ENCODE measurements around the gene NPDC1. TPM values are rescaled to one million over a fixed set of nuclear protein-coding genes. Genes with fewer than 3 reads are reported as not detected.
A peak's percentile ranks its signal among the peaks of the same experiment; 100 is the strongest.

The NPDC1 gene
- total RNA-seq, 1 donor from 2014 or later, result 90.8 TPM

DNA sequence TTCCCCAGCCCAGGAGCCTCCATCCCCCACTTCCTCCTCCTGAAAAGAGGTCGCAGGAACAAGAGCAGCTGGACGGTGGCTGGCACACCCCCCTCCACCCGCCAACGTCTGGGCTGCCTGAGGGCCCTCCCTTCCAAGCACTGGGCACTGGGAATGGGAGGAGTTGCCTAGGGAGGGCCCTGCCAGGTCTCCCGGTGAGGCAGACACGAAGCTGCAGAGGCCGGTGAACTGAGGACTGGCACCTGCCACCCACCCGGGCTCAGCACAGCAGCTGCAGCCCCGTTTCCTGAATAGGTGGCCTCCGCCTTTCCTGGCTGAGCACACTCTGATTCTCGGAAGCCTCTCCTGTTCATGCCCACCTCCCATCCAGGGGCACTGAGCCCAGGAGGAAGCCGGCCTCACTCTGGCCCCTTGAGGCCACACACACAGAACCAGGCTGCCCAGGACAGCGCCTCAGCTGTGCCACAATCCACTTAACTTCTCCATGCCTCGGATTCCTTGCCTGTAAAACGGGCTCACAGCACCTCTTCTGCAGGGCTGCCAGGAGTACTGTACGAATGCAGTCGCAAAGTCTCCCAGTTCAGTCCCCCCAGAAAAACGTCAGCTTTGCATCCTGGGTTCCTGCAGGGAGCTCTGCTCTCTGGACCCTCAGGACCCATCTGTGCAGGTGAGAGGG, 1.3 kb downstream of the NPDC1 start:
- Mint-ChIP-seq H3K36me3 (ENCODE audit: low read depth) (no peaks in the 10 kb centered on the region), H3K9me3 (ENCODE audit: low read depth) (no peaks in the 10 kb centered on the region), H3K27ac (ENCODE audit: unreplicated experiment) (no peak overlapping the region), H3K27me3 (ENCODE audit: low read depth) (peaks cover 3% of the 10 kb centered on the region), H3K4me1 (ENCODE audit: low read depth) (peaks cover 14% of the 10 kb centered on the region), H3K4me3 (ENCODE audit: unreplicated experiment) (peak overlapping the region; percentile 70)
- TF ChIP-seq, protein P1, sequence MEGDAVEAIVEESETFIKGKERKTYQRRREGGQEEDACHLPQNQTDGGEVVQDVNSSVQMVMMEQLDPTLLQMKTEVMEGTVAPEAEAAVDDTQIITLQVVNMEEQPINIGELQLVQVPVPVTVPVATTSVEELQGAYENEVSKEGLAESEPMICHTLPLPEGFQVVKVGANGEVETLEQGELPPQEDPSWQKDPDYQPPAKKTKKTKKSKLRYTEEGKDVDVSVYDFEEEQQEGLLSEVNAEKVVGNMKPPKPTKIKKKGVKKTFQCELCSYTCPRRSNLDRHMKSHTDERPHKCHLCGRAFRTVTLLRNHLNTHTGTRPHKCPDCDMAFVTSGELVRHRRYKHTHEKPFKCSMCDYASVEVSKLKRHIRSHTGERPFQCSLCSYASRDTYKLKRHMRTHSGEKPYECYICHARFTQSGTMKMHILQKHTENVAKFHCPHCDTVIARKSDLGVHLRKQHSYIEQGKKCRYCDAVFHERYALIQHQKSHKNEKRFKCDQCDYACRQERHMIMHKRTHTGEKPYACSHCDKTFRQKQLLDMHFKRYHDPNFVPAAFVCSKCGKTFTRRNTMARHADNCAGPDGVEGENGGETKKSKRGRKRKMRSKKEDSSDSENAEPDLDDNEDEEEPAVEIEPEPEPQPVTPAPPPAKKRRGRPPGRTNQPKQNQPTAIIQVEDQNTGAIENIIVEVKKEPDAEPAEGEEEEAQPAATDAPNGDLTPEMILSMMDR (IDR thresholded peaks at IDR 0.05), result no peak
- DNase-seq (ENCODE audit: low spot score), result no peak

DNA sequence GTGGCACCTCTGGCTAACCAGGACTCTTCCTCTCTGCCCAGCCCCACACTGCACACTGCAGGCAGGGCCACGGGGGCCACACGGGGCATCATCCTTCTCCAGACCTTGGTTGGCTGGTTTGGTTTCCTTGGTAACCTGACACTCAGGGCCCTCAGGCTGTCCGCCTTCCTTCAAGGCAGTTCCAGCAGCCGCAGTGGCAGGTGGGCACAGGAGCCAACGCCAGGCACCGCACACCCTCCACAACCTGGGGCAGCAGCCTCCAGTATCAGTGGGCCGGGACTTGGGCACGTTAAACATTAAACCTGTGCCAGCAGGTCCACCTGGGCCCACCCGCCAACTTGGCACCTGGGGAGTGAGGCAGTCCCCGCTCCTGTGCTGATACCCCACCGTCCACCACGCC, 1.9 kb downstream of the NPDC1 start:
- H3K27me3 Mint-ChIP-seq (ENCODE audit: low read depth), result no peaks in the 10 kb centered on the region
- TF ChIP-seq, protein P1 (IDR thresholded peaks at IDR 0.05), result no peak
- H3K36me3 Mint-ChIP-seq (ENCODE audit: low read depth), result no peaks in the 10 kb centered on the region
- no peaks in the 10 kb centered on the region for H3K9me3 Mint-ChIP-seq (ENCODE audit: low read depth)
- no peak overlapping the region for H3K4me3 Mint-ChIP-seq (ENCODE audit: unreplicated experiment)
- no peak for DNase-seq (ENCODE audit: low spot score)
- H3K27ac Mint-ChIP-seq (ENCODE audit: unreplicated experiment), result no peak overlapping the region
- H3K4me1 Mint-ChIP-seq (ENCODE audit: low read depth), result peaks cover 14% of the 10 kb centered on the region

DNA sequence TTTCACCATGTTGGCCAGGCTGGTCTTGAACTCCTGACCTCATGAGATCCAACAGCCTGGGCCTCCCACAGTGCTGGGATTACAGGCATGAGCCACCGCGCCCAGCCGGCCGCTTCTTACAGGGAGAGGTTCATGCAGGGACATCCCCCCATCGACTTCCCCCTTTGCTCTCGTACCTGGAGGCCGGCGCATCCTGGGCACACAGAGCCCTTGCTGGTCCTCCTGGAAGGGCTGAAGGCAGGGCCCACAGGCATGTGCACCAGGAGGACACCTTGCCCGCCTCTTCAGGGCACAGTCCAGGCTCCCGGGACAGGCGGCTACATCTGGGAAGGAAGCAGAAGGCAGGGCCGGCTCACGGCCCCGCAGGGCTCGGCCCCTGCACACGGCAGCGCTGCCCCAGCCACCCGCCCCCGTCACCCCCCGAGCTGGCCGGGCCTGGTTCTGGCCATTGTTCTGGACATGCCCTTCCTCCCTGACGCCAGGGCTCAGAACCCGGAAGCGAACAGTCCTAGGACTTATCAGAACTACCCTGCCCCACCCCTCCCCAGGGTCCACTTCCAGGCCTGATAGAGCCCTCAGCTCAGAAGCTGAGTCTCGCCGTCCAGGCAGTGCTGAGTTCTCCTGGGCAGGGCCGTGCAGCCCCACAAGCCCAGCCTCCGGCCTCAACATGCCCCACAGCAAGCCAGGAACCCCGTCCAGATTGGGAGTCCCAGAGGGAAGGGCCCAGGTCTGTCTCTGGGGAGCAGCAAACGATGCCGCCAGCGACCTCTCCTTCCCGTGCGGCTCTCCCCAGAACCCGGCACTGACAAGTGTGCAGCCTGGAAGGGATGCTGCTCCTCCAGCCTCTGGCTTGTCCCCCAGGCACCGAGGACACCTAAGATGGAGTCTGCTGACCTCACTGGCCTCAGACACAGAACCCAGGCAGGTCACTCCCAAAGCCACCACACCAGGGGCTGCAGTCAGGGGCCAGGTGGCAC, 2.9 kb downstream of the NPDC1 start:
- TF ChIP-seq, protein P1 (IDR thresholded peaks at IDR 0.05), result no peak
- no peak overlapping the region for H3K4me3 Mint-ChIP-seq (ENCODE audit: unreplicated experiment)
- peaks cover 14% of the 10 kb centered on the region for H3K4me1 Mint-ChIP-seq (ENCODE audit: low read depth)
- no peak for DNase-seq (ENCODE audit: low spot score)
- no peak overlapping the region for H3K27ac Mint-ChIP-seq (ENCODE audit: unreplicated experiment)
- H3K27me3 Mint-ChIP-seq (ENCODE audit: low read depth), result no peaks in the 10 kb centered on the region
- H3K36me3 Mint-ChIP-seq (ENCODE audit: low read depth), result peaks cover 4% of the 10 kb centered on the region
- H3K9me3 Mint-ChIP-seq (ENCODE audit: low read depth), result no peaks in the 10 kb centered on the region

DNA sequence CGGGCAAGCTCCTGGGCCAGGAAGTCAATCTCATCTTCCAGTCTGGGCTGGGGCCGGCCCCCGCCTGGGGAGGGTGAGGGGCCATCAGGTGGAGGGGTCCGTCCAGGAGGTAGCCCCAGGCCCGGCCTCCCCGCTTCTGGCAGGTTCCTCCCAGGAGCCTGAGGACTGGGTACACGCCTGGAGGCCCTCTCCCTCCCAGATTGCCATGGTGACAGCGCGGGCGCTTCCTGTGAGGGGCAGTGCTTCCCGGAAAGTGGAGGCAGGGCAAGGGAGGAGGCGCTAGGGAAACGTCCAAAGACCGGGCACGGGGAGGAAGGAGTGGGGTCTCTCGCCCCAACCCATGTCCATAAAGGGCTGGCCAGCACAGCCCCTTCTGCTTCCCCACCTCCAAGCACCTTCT, 4.9 kb downstream of the NPDC1 start:
- Mint-ChIP-seq H3K9me3 (ENCODE audit: low read depth) (no peaks in the 10 kb centered on the region), H3K27ac (ENCODE audit: unreplicated experiment) (no peak overlapping the region), H3K27me3 (ENCODE audit: low read depth) (no peaks in the 10 kb centered on the region), H3K4me1 (ENCODE audit: low read depth) (peaks cover 14% of the 10 kb centered on the region), H3K4me3 (ENCODE audit: unreplicated experiment) (no peak overlapping the region), H3K36me3 (ENCODE audit: low read depth) (peaks cover 4% of the 10 kb centered on the region)
- DNase-seq (ENCODE audit: low spot score), result no peak
- TF ChIP-seq, protein P1 (IDR thresholded peaks at IDR 0.05), result no peak

DNA sequence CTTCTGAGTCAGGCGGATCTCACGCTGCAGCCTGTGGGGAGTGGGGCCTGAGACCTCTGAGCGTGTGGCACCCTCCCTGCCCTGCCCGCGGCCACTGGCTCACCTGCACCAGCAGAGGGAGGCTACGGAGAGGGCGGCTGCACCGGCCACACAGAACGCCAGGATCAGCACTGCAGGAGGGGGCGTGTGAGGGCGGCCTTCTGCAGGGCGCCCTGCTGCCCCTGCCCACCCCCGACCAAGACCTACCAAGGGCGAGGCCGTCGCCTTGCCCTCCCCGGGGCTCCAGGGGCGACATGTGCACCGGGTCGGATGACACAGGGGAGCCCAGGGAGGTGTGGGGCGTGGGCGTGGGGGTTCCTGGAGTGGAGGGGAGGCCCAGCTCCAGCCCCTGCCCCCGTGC, 5.4 kb downstream of the NPDC1 start:
- H3K4me3 Mint-ChIP-seq (ENCODE audit: unreplicated experiment), result no peak overlapping the region
- H3K9me3 Mint-ChIP-seq (ENCODE audit: low read depth), result no peaks in the 10 kb centered on the region
- no peak overlapping the region for H3K27ac Mint-ChIP-seq (ENCODE audit: unreplicated experiment)
- no peaks in the 10 kb centered on the region for H3K27me3 Mint-ChIP-seq (ENCODE audit: low read depth)
- H3K36me3 Mint-ChIP-seq (ENCODE audit: low read depth), result peaks cover 4% of the 10 kb centered on the region
- no peak for DNase-seq (ENCODE audit: low spot score)
- peaks cover 14% of the 10 kb centered on the region for H3K4me1 Mint-ChIP-seq (ENCODE audit: low read depth)
- TF ChIP-seq, protein P1 (IDR thresholded peaks at IDR 0.05), result no peak

Measured in chondrocyte (in vitro differentiated cells).